ENCODE results near the gene PPP1R3D.
"Not testable (repeated sequence)": the region's sequence is repeated elsewhere in the genome, so short reads cannot be mapped to it uniquely, and the experiment has no call there.

Gene PPP1R3D

GRCh38 chr20:59912609-59913008 is 27.5 kb downstream of the PPP1R3D start:
- no peak for DNase-seq (ENCODE audit: extremely low spot score)
- no peak for TF ChIP-seq BHLHE40 (IDR thresholded peaks at IDR 0.05; ENCODE audit: borderline replicate concordance)
- ChIA-PET CTCF (no interaction called here), POLR2A (no interaction called here)

- CTCF ChIA-PET = interaction anchor here (0.7 kb wide), 1 partner anchor 24 kb away, joined by 3 read pairs; no protein-coding TSS in a partner anchor
- no peak for DNase-seq (ENCODE audit: extremely low spot score)
- no peak for TF ChIP-seq SP1 (IDR thresholded peaks at IDR 0.05)
- no peak for TF ChIP-seq FOXA1 (IDR thresholded peaks at IDR 0.05)
- no peak for TF ChIP-seq FOXK2 (IDR thresholded peaks at IDR 0.05)
- no peak for TF ChIP-seq TARDBP (IDR thresholded peaks at IDR 0.05)
- TF ChIP-seq HDGF (IDR thresholded peaks at IDR 0.05; ENCODE audit: borderline replicate concordance) = no peak
- TF ChIP-seq SUZ12 (IDR thresholded peaks at IDR 0.05) = no peak
- no peak for TF ChIP-seq LEF1 (IDR thresholded peaks at IDR 0.05; ENCODE audit: borderline replicate concordance)
- TF ChIP-seq ARNT (IDR thresholded peaks at IDR 0.05) = no peak
- TF ChIP-seq, protein P1, sequence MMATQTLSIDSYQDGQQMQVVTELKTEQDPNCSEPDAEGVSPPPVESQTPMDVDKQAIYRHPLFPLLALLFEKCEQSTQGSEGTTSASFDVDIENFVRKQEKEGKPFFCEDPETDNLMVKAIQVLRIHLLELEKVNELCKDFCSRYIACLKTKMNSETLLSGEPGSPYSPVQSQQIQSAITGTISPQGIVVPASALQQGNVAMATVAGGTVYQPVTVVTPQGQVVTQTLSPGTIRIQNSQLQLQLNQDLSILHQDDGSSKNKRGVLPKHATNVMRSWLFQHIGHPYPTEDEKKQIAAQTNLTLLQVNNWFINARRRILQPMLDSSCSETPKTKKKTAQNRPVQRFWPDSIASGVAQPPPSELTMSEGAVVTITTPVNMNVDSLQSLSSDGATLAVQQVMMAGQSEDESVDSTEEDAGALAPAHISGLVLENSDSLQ (IDR thresholded peaks at IDR 0.05) = no peak
- TF ChIP-seq BHLHE40 (IDR thresholded peaks at IDR 0.05; ENCODE audit: borderline replicate concordance) = no peak
- TF ChIP-seq L3MBTL2 (conservative IDR thresholded peaks at IDR 0.05) = no peak
- no peak for TF ChIP-seq NFRKB (IDR thresholded peaks at IDR 0.05)
- POLR2A ChIA-PET = no interaction called here
Measured at GRCh38 chr20:59911041-59911440, 29.1 kb downstream of the PPP1R3D start.

DNA sequence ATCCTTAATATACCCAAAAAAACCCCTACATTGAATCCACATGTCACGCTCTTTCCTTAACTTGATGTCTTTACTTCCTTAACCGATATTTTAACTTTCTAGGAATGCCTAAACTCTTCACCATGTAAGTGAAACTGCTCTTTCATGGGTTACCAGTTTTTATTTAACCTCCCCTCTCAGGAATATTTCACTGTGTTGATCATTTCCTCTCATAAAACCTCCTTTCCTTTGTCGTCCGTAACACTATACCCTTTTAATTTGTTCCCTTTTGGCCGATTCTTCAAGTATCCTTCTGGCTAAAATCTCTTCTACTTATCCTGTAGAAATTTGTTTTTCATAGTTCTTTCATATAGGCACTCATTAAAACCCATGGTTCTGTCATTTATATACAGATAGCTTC is 31.2 kb downstream of the PPP1R3D start:
- DNase-seq (ENCODE audit: extremely low spot score) = no peak
- CTCF ChIA-PET = no interaction called here
- POLR2A ChIA-PET = no interaction called here
- TF ChIP-seq LEF1 (IDR thresholded peaks at IDR 0.05; ENCODE audit: borderline replicate concordance) (no peak), ZNF384 (IDR thresholded peaks at IDR 0.05) (no peak)

GRCh38 chr20:59903621-59904020 is 36.5 kb downstream of the PPP1R3D start:
- no peak for DNase-seq (ENCODE audit: extremely low spot score)
- ChIA-PET CTCF (no interaction called here), POLR2A (no interaction called here)
- TF ChIP-seq FOXA1 (IDR thresholded peaks at IDR 0.05) = no peak
- no peak for TF ChIP-seq TARDBP (IDR thresholded peaks at IDR 0.05)
- TF ChIP-seq ZNF384 (IDR thresholded peaks at IDR 0.05) = no peak
- TF ChIP-seq LEF1 (IDR thresholded peaks at IDR 0.05; ENCODE audit: borderline replicate concordance) = no peak
- TF ChIP-seq ELF4 (IDR thresholded peaks at IDR 0.05) = no peak
- TF ChIP-seq SP1 (IDR thresholded peaks at IDR 0.05) = no peak
- TF ChIP-seq CTBP1 (IDR thresholded peaks at IDR 0.05; ENCODE audit: borderline replicate concordance) = no peak
- TF ChIP-seq ARNT (IDR thresholded peaks at IDR 0.05) = no peak
- TF ChIP-seq FOXM1 (IDR thresholded peaks at IDR 0.05; ENCODE audit: borderline replicate concordance) = no peak
- no peak for TF ChIP-seq L3MBTL2 (conservative IDR thresholded peaks at IDR 0.05)
- TF ChIP-seq FOXK2 (IDR thresholded peaks at IDR 0.05) = no peak
- TF ChIP-seq SUZ12 (IDR thresholded peaks at IDR 0.05) = no peak
- no peak for TF ChIP-seq NFRKB (IDR thresholded peaks at IDR 0.05)
- no peak for TF ChIP-seq HDGF (IDR thresholded peaks at IDR 0.05; ENCODE audit: borderline replicate concordance)
- TF ChIP-seq, protein P1 (IDR thresholded peaks at IDR 0.05) = no peak

DNA sequence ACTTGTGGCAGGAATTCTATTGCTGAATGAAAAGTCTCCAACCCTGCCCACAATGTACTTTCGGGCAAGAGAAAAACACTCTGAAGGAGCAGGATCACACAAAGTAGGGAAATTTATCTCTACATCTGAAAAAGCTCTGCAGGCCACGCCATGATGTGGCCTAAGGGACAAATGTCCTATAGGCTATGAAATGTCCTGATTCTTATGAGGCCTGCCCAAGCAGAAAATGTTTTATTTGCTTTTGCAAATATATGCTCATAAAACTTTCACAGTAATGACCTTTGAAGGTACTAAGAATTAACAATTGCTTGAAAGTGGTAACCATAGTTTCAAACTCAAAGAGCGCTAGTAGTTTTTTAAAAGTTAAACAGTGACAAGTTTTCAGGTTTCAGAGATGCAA is 37.6 kb downstream of the PPP1R3D start:
- ChIA-PET CTCF (no interaction called here), POLR2A (no interaction called here)
- no peak for TF ChIP-seq SP1 (IDR thresholded peaks at IDR 0.05)
- no peak for TF ChIP-seq FOXA1 (IDR thresholded peaks at IDR 0.05)
- TF ChIP-seq BHLHE40 (IDR thresholded peaks at IDR 0.05; ENCODE audit: borderline replicate concordance) = no peak
- DNase-seq (ENCODE audit: extremely low spot score) = no peak

GRCh38 chr20:59895908-59896307 is 44.2 kb downstream of the PPP1R3D start:
- POLR2A ChIA-PET = interaction anchor here (1.2 kb wide), 1 partner anchor 44 kb away, joined by 4 read pairs; the partner anchor contains the start of genes FAM217B and PPP1R3D
- no peak for TF ChIP-seq ELF4 (IDR thresholded peaks at IDR 0.05)
- no peak for TF ChIP-seq LEF1 (IDR thresholded peaks at IDR 0.05; ENCODE audit: borderline replicate concordance)
- TF ChIP-seq BHLHE40 (IDR thresholded peaks at IDR 0.05; ENCODE audit: borderline replicate concordance) = no peak
- TF ChIP-seq FOXA1 (IDR thresholded peaks at IDR 0.05) = no peak
- TF ChIP-seq FOXM1 (IDR thresholded peaks at IDR 0.05; ENCODE audit: borderline replicate concordance) = no peak
- TF ChIP-seq TARDBP (IDR thresholded peaks at IDR 0.05) = no peak
- TF ChIP-seq ZNF384 (IDR thresholded peaks at IDR 0.05) = no peak
- TF ChIP-seq CTBP1 (IDR thresholded peaks at IDR 0.05; ENCODE audit: borderline replicate concordance) = no peak
- no peak for TF ChIP-seq NFRKB (IDR thresholded peaks at IDR 0.05)

DNA sequence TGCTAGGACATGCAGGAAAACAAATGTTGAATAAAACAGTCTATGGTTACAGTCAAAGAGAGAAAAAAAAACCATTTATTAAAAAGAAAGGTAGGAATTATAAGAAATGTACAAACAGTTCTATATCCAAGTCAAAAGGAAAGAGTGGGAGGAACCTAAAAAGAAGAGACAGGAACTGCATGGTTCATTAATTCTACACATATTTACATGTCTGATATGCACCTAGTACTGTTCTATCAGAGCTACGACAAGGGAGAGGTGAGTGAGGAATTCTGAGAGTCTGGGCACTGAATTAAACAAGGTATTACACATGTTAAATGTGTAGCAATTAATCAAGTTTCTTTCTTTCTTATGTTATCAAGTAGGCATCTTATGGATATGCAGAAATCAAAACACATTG is 48.5 kb downstream of the PPP1R3D start:
- DNase-seq (ENCODE audit: extremely low spot score) = no peak
- ChIA-PET CTCF (no interaction called here), POLR2A (no interaction called here)
- TF ChIP-seq TARDBP (IDR thresholded peaks at IDR 0.05) = no peak

More at GRCh38 chr20:59895908-59896307, 44.2 kb downstream of the PPP1R3D start:
- CTCF ChIA-PET = no interaction called here
- no peak for DNase-seq (ENCODE audit: extremely low spot score)

GRCh38 chr20:59890035-59890434 is 50.1 kb downstream of the PPP1R3D start:
- DNase-seq (ENCODE audit: extremely low spot score); POLR2A ChIA-PET; CTCF ChIA-PET: not testable (repeated sequence)

DNA sequence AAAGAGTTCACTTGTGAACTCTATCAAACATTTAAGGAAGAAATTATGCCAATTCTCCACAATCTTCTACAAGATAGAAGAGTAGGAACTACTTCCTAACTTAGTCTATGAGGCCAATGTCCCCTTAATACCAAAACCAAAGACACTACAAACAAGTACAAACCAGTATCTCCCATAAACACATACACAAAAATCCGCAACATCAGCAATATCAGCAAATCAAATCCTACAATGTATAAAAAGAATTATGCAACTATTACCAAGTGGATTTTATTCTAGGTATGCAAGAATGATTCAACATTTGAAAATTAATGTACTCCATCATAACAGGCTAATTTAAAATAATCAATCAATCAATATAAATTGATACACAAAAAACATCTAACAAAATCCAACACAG is 52.1 kb downstream of the PPP1R3D start:
- POLR2A ChIA-PET = no interaction called here
- CTCF ChIA-PET = no interaction called here
- no peak for DNase-seq (ENCODE audit: extremely low spot score)
- no peak for TF ChIP-seq L3MBTL2 (conservative IDR thresholded peaks at IDR 0.05)
- no peak for TF ChIP-seq NFRKB (IDR thresholded peaks at IDR 0.05)
- TF ChIP-seq FOXK2 (IDR thresholded peaks at IDR 0.05) = no peak
- TF ChIP-seq FOXA1 (IDR thresholded peaks at IDR 0.05) = no peak
- no peak for TF ChIP-seq ARNT (IDR thresholded peaks at IDR 0.05)
- no peak for TF ChIP-seq CTBP1 (IDR thresholded peaks at IDR 0.05; ENCODE audit: borderline replicate concordance)
- no peak for TF ChIP-seq ELF4 (IDR thresholded peaks at IDR 0.05)
- no peak for TF ChIP-seq SP1 (IDR thresholded peaks at IDR 0.05)
- no peak for TF ChIP-seq TARDBP (IDR thresholded peaks at IDR 0.05)
- no peak for TF ChIP-seq ZNF384 (IDR thresholded peaks at IDR 0.05)
- TF ChIP-seq, protein P1 (IDR thresholded peaks at IDR 0.05) = no peak
